ENCODE data around the gene FBXW2.
"Not testable (repeated sequence)": the region's sequence is repeated elsewhere in the genome, so short reads cannot be mapped to it uniquely, and the experiment has no call there.

Gene FBXW2

GRCh38 chr9:120807607-120808379 lies 14.6 kb upstream of the FBXW2 start:
- no peak for TF ChIP-seq CTCF (IDR thresholded peaks at IDR 0.05; ENCODE audit: borderline replicate concordance, insufficient read depth, low read depth, low read length)
- H3K4me3 ChIP-seq (ENCODE audit: low read depth, low read length) = no peak overlapping the region

GRCh38 chr9:120804784-120805363 lies 11.7 kb upstream of the FBXW2 start:
- not testable (repeated sequence) for H3K4me3 ChIP-seq (ENCODE audit: low read depth, low read length)

- H3K4me3 ChIP-seq (ENCODE audit: low read depth, low read length) = no peak overlapping the region
- TF ChIP-seq CTCF (IDR thresholded peaks at IDR 0.05; ENCODE audit: borderline replicate concordance, insufficient read depth, low read depth, low read length) = no peak
These were observed 8.2 kb upstream of the FBXW2 start for GRCh38 chr9:120801441-120801840.

- no peak overlapping the region for H3K4me3 ChIP-seq (ENCODE audit: low read depth, low read length)
- TF ChIP-seq CTCF (IDR thresholded peaks at IDR 0.05; ENCODE audit: borderline replicate concordance, insufficient read depth, low read depth, low read length) = no peak
These were observed 2.1 kb downstream of the FBXW2 start for GRCh38 chr9:120791161-120791560.

GRCh38 chr9:120787933-120788332 lies 5.3 kb downstream of the FBXW2 start:
- no peak overlapping the region for H3K4me3 ChIP-seq (ENCODE audit: low read depth, low read length)
- TF ChIP-seq CTCF (IDR thresholded peaks at IDR 0.05; ENCODE audit: borderline replicate concordance, insufficient read depth, low read depth, low read length) = no peak

- H3K4me3 ChIP-seq (ENCODE audit: low read depth, low read length) = no peak overlapping the region
- no peak for TF ChIP-seq CTCF (IDR thresholded peaks at IDR 0.05; ENCODE audit: borderline replicate concordance, insufficient read depth, low read depth, low read length)
These were observed 9.6 kb downstream of the FBXW2 start for GRCh38 chr9:120783602-120784047.

GRCh38 chr9:120781236-120781635 lies 12.0 kb downstream of the FBXW2 start:
- no peak for TF ChIP-seq CTCF (IDR thresholded peaks at IDR 0.05; ENCODE audit: borderline replicate concordance, insufficient read depth, low read depth, low read length)
- H3K4me3 ChIP-seq (ENCODE audit: low read depth, low read length) = no peak overlapping the region
